Activated CD8-positive, alpha-beta T cell treated with anti-CD3 and anti-CD28 coated beads for 36 hours (primary cell): ENCODE results near the gene CIPC. TPM values are rescaled to one million over a fixed set of nuclear protein-coding genes. Genes with fewer than 3 reads are reported as not detected.

Experiments
- ATAC-seq: fragments of 200-7000 bp; cut with Tn5 transposase; one replicate; pipeline ENCODE4 v1.10.0; 2021; ENCODE audit warnings: mild to moderate bottlenecking, moderate library complexity
- CTCF ChIA-PET: fragments of 350-600 bp; sonication (Branson Sonifier 250); formaldehyde crosslinking; loops from one replicate; lab custom pipeline; 2021; ENCODE audit warnings: antibody characterized with exemption; lab: Charles Lee
- POLR2A ChIA-PET: fragments of 350-600 bp; sonication (Branson Sonifier 250); formaldehyde crosslinking; loops from one replicate; lab custom pipeline; 2021; ENCODE audit warnings: antibody characterized with exemption; lab: Charles Lee
- DNase-seq: peaks from one replicate; pipeline ENCODE4 v3.0.0-alpha.2; 2020
- H3K27ac Mint-ChIP-seq: one replicate; pipeline ENCODE4 v1.8.0; 2021; ENCODE audit warnings: mild to moderate bottlenecking, mixed read lengths
- H3K27me3 Mint-ChIP-seq: one replicate; pipeline ENCODE4 v1.8.0; 2021; ENCODE audit warnings: mixed read lengths
- H3K36me3 Mint-ChIP-seq: one replicate; pipeline ENCODE4 v1.8.0; 2021; ENCODE audit warnings: low read depth, mixed read lengths
- H3K4me1 Mint-ChIP-seq: one replicate; pipeline ENCODE4 v1.8.0; 2021; ENCODE audit warnings: low read depth, mixed read lengths
- H3K4me3 Mint-ChIP-seq: one replicate; pipeline ENCODE4 v1.8.0; 2021; ENCODE audit warnings: mild to moderate bottlenecking, moderate library complexity, mixed read lengths
- H3K9me3 Mint-ChIP-seq: one replicate; pipeline ENCODE4 v1.8.0; 2021; ENCODE audit warnings: mixed read lengths
- CTCF ChIP-seq: fragments of 200-600 bp; IDR thresholded peaks from one replicate; pipeline ENCODE4 v1.8.0; 2022; ENCODE audit warnings: antibody characterized with exemption, mild to moderate bottlenecking
- intact Hi-C: fragments of 100-400 bp; cut with micrococcal nuclease; formaldehyde crosslinking; loops from one replicate; pipeline ENCODE4 v1.10.0; 2022
- total RNA-seq, 2 experiments: library from RNA; stranded (reverse); gene quantifications; one replicate each; pipeline ENCODE4 v1.2.3, GENCODE V29; 2021

Gene CIPC
- total RNA-seq, 2 experiments from 2014 or later: 8.8 to 9.6 TPM

GRCh38 chr14:77055306-77055705, 42.8 kb upstream of the CIPC start:
- intact Hi-C loops: no loop called here
- Mint-ChIP-seq H3K36me3 (no peaks in the 10 kb centered on the region), H3K4me3 (no peak overlapping the region), H3K27me3 (no peaks in the 10 kb centered on the region), H3K9me3 (no peaks in the 10 kb centered on the region), H3K27ac (no peak overlapping the region), H3K4me1 (peaks cover 17% of the 10 kb centered on the region)
- POLR2A ChIA-PET: interaction anchor here (0.6 to 0.7 kb wide), 2 partner anchors 9 to 142 kb away, joined by 3 read pairs; no protein-coding TSS in a partner anchor
- no peak for TF ChIP-seq CTCF
- CTCF ChIA-PET: interaction anchor here (1.2 to 5.6 kb wide), 9 partner anchors 13 to 183 kb away, joined by 6 to 103 read pairs (median 35); no protein-coding TSS in a partner anchor
- no peak for DNase-seq
- no peak for ATAC-seq

GRCh38 chr14:77055981-77056380, 42.1 kb upstream of the CIPC start:
- no peaks in the 10 kb centered on the region for H3K9me3 Mint-ChIP-seq
- no peak overlapping the region for H3K27ac Mint-ChIP-seq
- no peak for ATAC-seq

GRCh38 chr14:77058117-77058516, 39.9 kb upstream of the CIPC start:
- ChIA-PET CTCF (interaction anchor here (1.1 to 8.9 kb wide), 4 partner anchors 12 to 183 kb away, joined by 3 to 133 read pairs (median 32); no protein-coding TSS in a partner anchor), POLR2A (no interaction called here)
- Mint-ChIP-seq H3K27me3 (no peaks in the 10 kb centered on the region), H3K27ac (no peak overlapping the region), H3K36me3 (no peaks in the 10 kb centered on the region), H3K4me1 (peaks cover 5% of the 10 kb centered on the region), H3K9me3 (no peaks in the 10 kb centered on the region), H3K4me3 (no peak overlapping the region)
- DNase-seq: no peak
- TF ChIP-seq CTCF: no peak
- intact Hi-C loops: no loop called here
- no peak for ATAC-seq

More at GRCh38 chr14:77055981-77056380, 42.1 kb upstream of the CIPC start:
- ChIA-PET CTCF (interaction anchor here (1.2 to 5.6 kb wide), 5 partner anchors 14 to 184 kb away, joined by 5 to 103 read pairs (median 35); no protein-coding TSS in a partner anchor), POLR2A (no interaction called here)
- Mint-ChIP-seq H3K36me3 (no peaks in the 10 kb centered on the region), H3K4me1 (peaks cover 17% of the 10 kb centered on the region), H3K27me3 (no peaks in the 10 kb centered on the region), H3K4me3 (no peak overlapping the region)
- no peak for TF ChIP-seq CTCF
- no peak for DNase-seq
- intact Hi-C loops: no loop called here

GRCh38 chr14:77058785-77059184, 39.3 kb upstream of the CIPC start:
- Mint-ChIP-seq H3K4me3 (no peak overlapping the region), H3K9me3 (no peaks in the 10 kb centered on the region), H3K27ac (no peak overlapping the region), H3K27me3 (no peaks in the 10 kb centered on the region), H3K4me1 (no peaks in the 10 kb centered on the region), H3K36me3 (no peaks in the 10 kb centered on the region)
- ATAC-seq: no peak
- ChIA-PET POLR2A (no interaction called here), CTCF (interaction anchor here (1.1 to 8.9 kb wide), 5 partner anchors 12 to 190 kb away, joined by 3 to 133 read pairs (median 28); no protein-coding TSS in a partner anchor)
- TF ChIP-seq CTCF: no peak
- DNase-seq: no peak
- intact Hi-C loops: no loop called here

- Mint-ChIP-seq H3K4me1 (no peaks in the 10 kb centered on the region), H3K9me3 (no peaks in the 10 kb centered on the region), H3K36me3 (no peaks in the 10 kb centered on the region), H3K27ac (no peak overlapping the region), H3K4me3 (no peak overlapping the region), H3K27me3 (no peaks in the 10 kb centered on the region)
- POLR2A ChIA-PET: no interaction called here
- no peak for DNase-seq
- ATAC-seq: no peak
- intact Hi-C loops: no loop called here
- TF ChIP-seq CTCF: no peak
- CTCF ChIA-PET: interaction anchor here (1.3 to 8.9 kb wide), 6 partner anchors 11 to 191 kb away, joined by 3 to 133 read pairs (median 18); partner anchors contain the start of gene IRF2BPL
Measured at GRCh38 chr14:77059276-77059915, 38.7 kb upstream of the CIPC start.
